Neural progenitor cell (in vitro differentiated cells): ENCODE results near the gene FBLN2. TPM values are rescaled to one million over a fixed set of nuclear protein-coding genes. Genes with fewer than 3 reads are reported as not detected.
"Not testable (repeated sequence)": the region's sequence is repeated elsewhere in the genome, so short reads cannot be mapped to it uniquely, and the experiment has no call there.

ENCODE experiments used
- DNase-seq: peaks from one replicate; pipeline ENCODE4 v3.0.0-alpha.2; 2016; ENCODE audit warnings: low spot score
- H2AFZ ChIP-seq: fragments of 200-600 bp; sonication (generic); replicated peaks from 2 replicates; pipeline ENCODE4 v1.6.1; 2016; ENCODE audit warnings: antibody characterized with exemption
- H3F3A ChIP-seq: fragments of 200-600 bp; sonication (generic); 2 replicates; pipeline ENCODE4 v1.6.1; 2016; ENCODE audit warnings: antibody characterized with exemption, low read depth
- H3K27ac ChIP-seq: fragments of 200-600 bp; sonication (generic); 2 replicates; pipeline ENCODE4 v1.5.1; 2016; ENCODE audit warnings: mild to moderate bottlenecking
- H3K27me3 ChIP-seq: fragments of 200-600 bp; sonication (generic); 2 replicates; pipeline ENCODE4 v1.6.1; 2016; ENCODE audit warnings: mild to moderate bottlenecking, moderate library complexity
- H3K36me3 ChIP-seq: fragments of 200-600 bp; sonication (generic); 2 replicates; pipeline ENCODE4 v1.5.1; 2016
- H3K4me1 ChIP-seq: fragments of 200-600 bp; sonication (generic); 2 replicates; pipeline ENCODE4 v1.6.1; 2016; ENCODE audit warnings: mixed run types
- H3K4me2 ChIP-seq: fragments of 200-600 bp; sonication (generic); 2 replicates; pipeline ENCODE4 v1.6.1; 2016
- H3K4me3 ChIP-seq: fragments of 200-600 bp; sonication (generic); 2 replicates; pipeline ENCODE4 v1.5.1; 2016
- H3K79me2 ChIP-seq: fragments of 200-600 bp; sonication (generic); 2 replicates; pipeline ENCODE4 v1.6.1; 2016; ENCODE audit warnings: low read depth
- H3K9ac ChIP-seq: fragments of 200-600 bp; sonication (generic); 2 replicates; pipeline ENCODE4 v1.6.1; 2016
- H3K9me3 ChIP-seq: fragments of 200-600 bp; sonication (generic); 2 replicates; pipeline ENCODE4 v1.5.1; 2016; ENCODE audit warnings: low read depth
- H4K20me1 ChIP-seq: fragments of 200-600 bp; sonication (generic); 2 replicates; pipeline ENCODE4 v1.6.1; 2016; ENCODE audit warnings: low read depth
- H3K27ac Mint-ChIP-seq: 3 replicates; pipeline ENCODE4 v1.8.0; 2021; ENCODE audit warnings: mixed read lengths
- H3K27me3 Mint-ChIP-seq: 2 replicates; pipeline ENCODE4 v1.8.0; 2022; ENCODE audit warnings: low read depth, mild to moderate bottlenecking, inconsistent platforms, moderate library complexity, mixed read lengths; ENCODE audit not compliant: insufficient read depth
- H3K36me3 Mint-ChIP-seq: 3 replicates; pipeline ENCODE4 v1.8.0; 2021; ENCODE audit warnings: mixed read lengths
- H3K4me1 Mint-ChIP-seq: 3 replicates; pipeline ENCODE4 v1.8.0; 2021; ENCODE audit warnings: mixed read lengths
- H3K4me3 Mint-ChIP-seq: 3 replicates; pipeline ENCODE4 v1.8.0; 2021; ENCODE audit warnings: mild to moderate bottlenecking, moderate library complexity, mixed read lengths
- H3K9me3 Mint-ChIP-seq: 3 replicates; pipeline ENCODE4 v1.8.0; 2020; ENCODE audit warnings: mixed read lengths
- CTCF ChIP-seq: fragments of 200-600 bp; sonication (generic); IDR thresholded peaks from 2 replicates; pipeline ENCODE4 v1.5.1; 2017; ENCODE audit warnings: antibody characterized with exemption, mild to moderate bottlenecking
- EZH2 ChIP-seq: fragments of 200-600 bp; sonication (generic); IDR thresholded peaks from 2 replicates; pipeline ENCODE4 v1.6.1; 2017; ENCODE audit warnings: antibody characterized with exemption, mild to moderate bottlenecking, moderate library complexity
- EZH2phosphoT487 ChIP-seq: fragments of 200-600 bp; sonication (generic); IDR thresholded peaks from 2 replicates; pipeline ENCODE4 v1.6.1; 2017; ENCODE audit warnings: antibody characterized with exemption
- total RNA-seq: library from RNA; depleted of rRNA; stranded (reverse); fragments of >200 nt; gene quantifications from 2 replicates; pipeline ENCODE4 v1.2.3, GENCODE V29; 2015; ENCODE audit warnings: low replicate concordance

Gene FBLN2
- total RNA-seq, 1 donor from 2014 or later: 15.9 TPM

- no peak overlapping the region for H3K9ac ChIP-seq
- no peak overlapping the region for H3K4me3 ChIP-seq
- H3K27ac Mint-ChIP-seq: no peak overlapping the region
- H2AFZ ChIP-seq: no peak overlapping the region
- peaks cover 6% of the 10 kb centered on the region for H3K9me3 Mint-ChIP-seq
- H3K27ac ChIP-seq: no peak overlapping the region
- H3K9me3 ChIP-seq: no peaks in the 10 kb centered on the region
- peaks cover 6% of the 10 kb centered on the region for H3K4me1 Mint-ChIP-seq
- no peaks in the 10 kb centered on the region for H3F3A ChIP-seq
- DNase-seq: no peak
- H4K20me1 ChIP-seq: no peaks in the 10 kb centered on the region
- no peaks in the 10 kb centered on the region for H3K36me3 Mint-ChIP-seq
- H3K4me1 ChIP-seq: peaks cover 10% of the 10 kb centered on the region
- no peaks in the 10 kb centered on the region for H3K79me2 ChIP-seq
- TF ChIP-seq EZH2phosphoT487: no peak
- TF ChIP-seq EZH2: no peak
- no peak for TF ChIP-seq CTCF
- no peak overlapping the region for H3K4me2 ChIP-seq
- H3K36me3 ChIP-seq: no peaks in the 10 kb centered on the region
- H3K27me3 Mint-ChIP-seq: peaks cover 11% of the 10 kb centered on the region
- H3K4me3 Mint-ChIP-seq: no peak overlapping the region
- no peaks in the 10 kb centered on the region for H3K27me3 ChIP-seq
Observed at GRCh38 chr3:13520326-13520880, 28.5 kb upstream of the FBLN2 start.

- no peaks in the 10 kb centered on the region for H3K36me3 ChIP-seq
- DNase-seq: no peak
- no peak overlapping the region for H3K27ac ChIP-seq
- Mint-ChIP-seq H3K4me1 (peaks cover 12% of the 10 kb centered on the region), H3K27me3 (peaks cover 11% of the 10 kb centered on the region), H3K36me3 (no peaks in the 10 kb centered on the region), H3K4me3 (no peak overlapping the region), H3K9me3 (peaks cover 6% of the 10 kb centered on the region), H3K27ac (no peak overlapping the region)
- H3K4me3 ChIP-seq: no peak overlapping the region
- no peak overlapping the region for H3K4me2 ChIP-seq
- no peaks in the 10 kb centered on the region for H3K79me2 ChIP-seq
- no peak overlapping the region for H2AFZ ChIP-seq
- H3K27me3 ChIP-seq: no peaks in the 10 kb centered on the region
- H3F3A ChIP-seq: no peaks in the 10 kb centered on the region
- no peaks in the 10 kb centered on the region for H4K20me1 ChIP-seq
- no peaks in the 10 kb centered on the region for H3K9me3 ChIP-seq
- TF ChIP-seq EZH2phosphoT487: no peak
- TF ChIP-seq CTCF: no peak
- TF ChIP-seq EZH2: no peak
- H3K4me1 ChIP-seq: peaks cover 16% of the 10 kb centered on the region
- no peak overlapping the region for H3K9ac ChIP-seq
Observed at GRCh38 chr3:13521309-13521708, 27.6 kb upstream of the FBLN2 start.

- H3K9ac ChIP-seq, H2AFZ ChIP-seq, H3K9me3 ChIP-seq, H3K27ac ChIP-seq, H3K27me3 ChIP-seq, H3K4me2 ChIP-seq, DNase-seq, H3K9me3 Mint-ChIP-seq, H3K79me2 ChIP-seq, H3K36me3 Mint-ChIP-seq, H3F3A ChIP-seq, H3K4me3 Mint-ChIP-seq, H3K36me3 ChIP-seq, H3K4me3 ChIP-seq, H3K27ac Mint-ChIP-seq, H4K20me1 ChIP-seq: not testable (repeated sequence)
- peaks cover 20% of the 10 kb centered on the region for H3K4me1 ChIP-seq
- Mint-ChIP-seq H3K4me1 (peaks cover 16% of the 10 kb centered on the region), H3K27me3 (peaks cover 11% of the 10 kb centered on the region)
Observed at GRCh38 chr3:13521749-13522148, 27.2 kb upstream of the FBLN2 start.

- no peaks in the 10 kb centered on the region for H3K36me3 Mint-ChIP-seq
- no peak for DNase-seq
- Histone ChIP-seq H3K36me3 (no peaks in the 10 kb centered on the region), H3K27me3 (no peaks in the 10 kb centered on the region), H3K9ac (no peak overlapping the region), H3K79me2 (no peaks in the 10 kb centered on the region), H3K4me1 (peaks cover 21% of the 10 kb centered on the region), H3K4me2 (no peak overlapping the region), H3K27ac (no peak overlapping the region), H3K4me3 (no peak overlapping the region), H3F3A (no peaks in the 10 kb centered on the region), H3K9me3 (no peaks in the 10 kb centered on the region), H4K20me1 (no peaks in the 10 kb centered on the region), H2AFZ (no peak overlapping the region)
- H3K4me1 Mint-ChIP-seq: peaks cover 19% of the 10 kb centered on the region
- peaks cover 6% of the 10 kb centered on the region for H3K9me3 Mint-ChIP-seq
- no peak overlapping the region for H3K27ac Mint-ChIP-seq
- peaks cover 11% of the 10 kb centered on the region for H3K27me3 Mint-ChIP-seq
- no peak overlapping the region for H3K4me3 Mint-ChIP-seq
- TF ChIP-seq EZH2phosphoT487: no peak
- TF ChIP-seq EZH2: no peak
- no peak for TF ChIP-seq CTCF
Observed at GRCh38 chr3:13522236-13522635, 26.7 kb upstream of the FBLN2 start.
